Measurements from ENCODE around the gene USF1.

GRCh38 chr1:161039154-161039545, 6.6 kb downstream of the USF1 start:
- no peak for TF ChIP-seq FOXM1 (IDR thresholded peaks at IDR 0.05; ENCODE audit: borderline replicate concordance, low read depth)
- TF ChIP-seq CEBPB (IDR thresholded peaks at IDR 0.05) = no peak
- no peak for TF ChIP-seq ZBTB7A (IDR thresholded peaks at IDR 0.05; ENCODE audit: low read depth)
- no peak for TF ChIP-seq MAX (IDR thresholded peaks at IDR 0.05)
- no peak for TF ChIP-seq TAF1 (IDR thresholded peaks at IDR 0.05; ENCODE audit: low read depth)
- no peak for TF ChIP-seq TCF12 (IDR thresholded peaks at IDR 0.05; ENCODE audit: low read depth)
- TF ChIP-seq CREB1 (IDR thresholded peaks at IDR 0.05; ENCODE audit: low read depth) = no peak
- no peak for TF ChIP-seq USF1 (IDR thresholded peaks at IDR 0.05)
- TF ChIP-seq REST (IDR thresholded peaks at IDR 0.05; ENCODE audit: low read depth) = no peak
- no peak for TF ChIP-seq TEAD4 (IDR thresholded peaks at IDR 0.05)
- no peak for TF ChIP-seq RAD21 (IDR thresholded peaks at IDR 0.05; ENCODE audit: low read depth)
